C4-2B (cell line): ENCODE measurements around the gene TCF3.

Source experiments
- CTCF ChIP-seq: fragments of 450-650 bp; conservative IDR thresholded peaks from 2 replicates; pipeline ENCODE4 v1.5.1; 2017; ENCODE audit warnings: mild to moderate bottlenecking
- ZFX ChIP-seq: fragments of 450-650 bp; IDR thresholded peaks from 2 replicates; pipeline ENCODE4 v1.6.1; 2017

- TF ChIP-seq CTCF = no peak
- TF ChIP-seq ZFX = no peak
Measured at GRCh38 chr19:1611353-1611752, 41.1 kb downstream of the TCF3 start.
